Common myeloid progenitor, CD34-positive (primary cell): ENCODE results near the gene SLC16A11. TPM values are rescaled to one million over a fixed set of nuclear protein-coding genes. Genes with fewer than 3 reads are reported as not detected.
"Not testable (repeated sequence)": the region's sequence is repeated elsewhere in the genome, so short reads cannot be mapped to it uniquely, and the experiment has no call there.

Experiments
- CTCF ChIA-PET: fragments of 350-600 bp; sonication (Branson Sonifier 250); formaldehyde crosslinking; loops from one replicate; lab custom pipeline; 2021; ENCODE audit warnings: antibody characterized with exemption; lab: Charles Lee
- POLR2A ChIA-PET: fragments of 350-600 bp; sonication (Branson Sonifier 250); formaldehyde crosslinking; loops from one replicate; lab custom pipeline; 2021; ENCODE audit warnings: antibody characterized with exemption; lab: Charles Lee
- DNase-seq, 3 donors: peaks; one replicate each; pipeline versions ENCODE4 v3.0.0 to v3.0.0-alpha.2; 2013
- H3K27ac ChIP-seq, 2 experiments: 1 replicate in 1 of 2; 2 replicates in 1 of 2; pipeline ENCODE4 v1.7.0; 2013; ENCODE audit warnings: inconsistent platforms in 2 of 2, low read length in 2 of 2, mild to moderate bottlenecking in 2 of 2, low read depth in 1 of 2, moderate library complexity in 1 of 2; ENCODE audit not compliant: severe bottlenecking in 2 of 2, insufficient read depth in 1 of 2, poor library complexity in 1 of 2
- H3K27me3 ChIP-seq, 5 experiments: replicated peaks in 2 of 5; 1 replicate in 3 of 5; 2 replicates in 2 of 5; pipeline versions ENCODE4 v1.6.1 to v1.7.0; 2013; ENCODE audit warnings: low read length in 4 of 5, mild to moderate bottlenecking in 2 of 5, moderate library complexity in 2 of 5, inconsistent platforms in 1 of 5; ENCODE audit not compliant: insufficient read depth in 5 of 5, control insufficient read depth in 4 of 5
- H3K36me3 ChIP-seq, 4 experiments: 1 replicate in 2 of 4; 2 replicates in 2 of 4; pipeline versions ENCODE4 v1.6.1 to v1.7.0; 2013; ENCODE audit warnings: low read length in 3 of 4, control low read depth in 1 of 4, mild to moderate bottlenecking in 1 of 4; ENCODE audit not compliant: control insufficient read depth in 4 of 4, insufficient read depth in 4 of 4
- H3K4me1 ChIP-seq, 4 experiments: 1 replicate in 3 of 4; 2 replicates in 1 of 4; pipeline versions ENCODE4 v1.6.1 to v1.7.1; 2013; ENCODE audit warnings: low read length in 3 of 4, mild to moderate bottlenecking in 3 of 4, control low read depth in 1 of 4, inconsistent platforms in 1 of 4, moderate library complexity in 1 of 4; ENCODE audit not compliant: control insufficient read depth in 4 of 4, insufficient read depth in 4 of 4; ENCODE audit errors: control extremely low read depth in 1 of 4
- H3K4me3 ChIP-seq, 7 experiments: 1 replicate in 4 of 7; 2 replicates in 3 of 7; pipeline versions ENCODE4 v1.5.1 to v1.7.0; 2013; ENCODE audit warnings: mild to moderate bottlenecking in 7 of 7, low read length in 6 of 7, moderate library complexity in 6 of 7, inconsistent platforms in 2 of 7, low read depth in 2 of 7, control low read depth in 1 of 7; ENCODE audit not compliant: insufficient read depth in 4 of 7, control insufficient read depth in 1 of 7; ENCODE audit errors: extremely low read depth in 1 of 7
- H3K9me3 ChIP-seq, 5 experiments: 1 replicate in 4 of 5; 2 replicates in 1 of 5; pipeline versions ENCODE4 v1.6.1 to v1.7.1; 2013; ENCODE audit warnings: low read length in 4 of 5, mild to moderate bottlenecking in 2 of 5, inconsistent platforms in 1 of 5, low read depth in 1 of 5, moderate library complexity in 1 of 5; ENCODE audit not compliant: control insufficient read depth in 4 of 5, insufficient read depth in 2 of 5; ENCODE audit errors: control extremely low read depth in 1 of 5
- WGBS: methylation state at CpG from one replicate; pipeline ENCODE4 v1.1.5; 2013; ENCODE audit not compliant: insufficient coverage; 5-methylcytosine and 5-hydroxymethylcytosine counted together
- polyA plus RNA-seq: library from polyadenylated mRNA; unstranded; fragments of 120-200 nt; gene quantifications from one replicate; pipeline ENCODE4 v1.2.1, GENCODE V29; 2013

The SLC16A11 gene, protein sequence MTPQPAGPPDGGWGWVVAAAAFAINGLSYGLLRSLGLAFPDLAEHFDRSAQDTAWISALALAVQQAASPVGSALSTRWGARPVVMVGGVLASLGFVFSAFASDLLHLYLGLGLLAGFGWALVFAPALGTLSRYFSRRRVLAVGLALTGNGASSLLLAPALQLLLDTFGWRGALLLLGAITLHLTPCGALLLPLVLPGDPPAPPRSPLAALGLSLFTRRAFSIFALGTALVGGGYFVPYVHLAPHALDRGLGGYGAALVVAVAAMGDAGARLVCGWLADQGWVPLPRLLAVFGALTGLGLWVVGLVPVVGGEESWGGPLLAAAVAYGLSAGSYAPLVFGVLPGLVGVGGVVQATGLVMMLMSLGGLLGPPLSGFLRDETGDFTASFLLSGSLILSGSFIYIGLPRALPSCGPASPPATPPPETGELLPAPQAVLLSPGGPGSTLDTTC
- polyA plus RNA-seq, result 1.0 TPM

GRCh38 chr17:7043497-7044198 is at the start of gene SLC16A11:
TSS of gene SLC16A11 (minus strand) at chr17:7044092. CDS start at chr17:7043513, 579 bp downstream.
- H3K27me3 ChIP-seq, result peaks cover 3 to 43% (median 21%) of the 10 kb centered on the region in 5 experiments
- ChIA-PET CTCF (interaction anchor here (0.7 to 19.4 kb wide), 5 partner anchors 19 to 178 kb away, joined by 3 to 374 read pairs (median 3); no protein-coding TSS in a partner anchor), POLR2A (interaction anchor here (1.3 to 2.5 kb wide), 2 partner anchors 10 to 22 kb away, joined by 3 to 12 read pairs; no protein-coding TSS in a partner anchor)
- peak in 2 of 3 donors; percentile 68 to 73 for DNase-seq
- peaks cover 0 to 2% (median 0%) of the 10 kb centered on the region in 4 experiments for H3K36me3 ChIP-seq
- no peak within 1 kb of the TSS for H3K27ac ChIP-seq
- peaks cover 5 to 42% (median 37%) of the 10 kb centered on the region in 4 experiments for H3K4me1 ChIP-seq
- H3K9me3 ChIP-seq, result no peaks in the 10 kb centered on the region
- WGBS, result 1% methylated on average over 35 of the region's 58 CpGs
- H3K4me3 ChIP-seq, result peak within 1 kb of the TSS in 6 of 7 experiments; percentile 31 to 71 (median 50)

- H3K9me3 ChIP-seq, H3K27me3 ChIP-seq, H3K4me3 ChIP-seq, DNase-seq, H3K27ac ChIP-seq, POLR2A ChIA-PET, H3K36me3 ChIP-seq: not testable (repeated sequence)
- CTCF ChIA-PET, result interaction anchor here (1.1 kb wide), 1 partner anchor 46 kb away, joined by 4 read pairs; no protein-coding TSS in a partner anchor
- peaks cover 3 to 25% (median 20%) of the 10 kb centered on the region in 4 experiments for H3K4me1 ChIP-seq
- 100% methylated on average over 10 of the region's 28 CpGs for WGBS
These were observed 47.6 kb upstream of the SLC16A11 start for GRCh38 chr17:7091311-7092005.

DNA sequence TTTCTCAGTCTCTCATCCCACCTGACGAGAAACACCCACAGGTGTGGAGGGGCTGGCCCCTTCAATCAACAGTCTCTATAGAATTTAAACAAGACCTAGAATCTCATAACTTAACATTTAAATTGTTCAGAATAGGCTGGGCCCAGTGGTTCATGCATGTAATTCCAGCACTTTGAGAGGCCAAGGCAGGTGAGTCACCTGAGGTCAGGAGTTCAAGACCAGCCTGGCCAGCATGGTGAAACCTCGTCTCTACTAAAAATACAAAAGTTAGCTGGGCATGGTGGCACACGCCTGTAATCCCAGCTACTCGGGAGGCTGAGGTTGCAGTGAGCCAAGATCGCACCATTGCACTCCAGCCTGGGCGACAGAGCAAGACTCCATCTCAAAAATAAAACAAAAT is 45.7 kb upstream of the SLC16A11 start:
- H3K4me3 ChIP-seq, DNase-seq, H3K27ac ChIP-seq, POLR2A ChIA-PET, H3K36me3 ChIP-seq, H3K4me1 ChIP-seq, H3K27me3 ChIP-seq, CTCF ChIA-PET, H3K9me3 ChIP-seq: not testable (repeated sequence)
- WGBS, result 100% methylated on average over 1 of the region's 6 CpGs

GRCh38 chr17:7088442-7088841 is 44.5 kb upstream of the SLC16A11 start:
- H3K27me3 ChIP-seq, H3K9me3 ChIP-seq, POLR2A ChIA-PET, H3K36me3 ChIP-seq, H3K27ac ChIP-seq, CTCF ChIA-PET, H3K4me3 ChIP-seq, DNase-seq: not testable (repeated sequence)
- 67% methylated on average over 1 of the region's 4 CpGs for WGBS
- peaks cover 0 to 13% (median 6%) of the 10 kb centered on the region in 4 experiments for H3K4me1 ChIP-seq

GRCh38 chr17:7084088-7084487 is 40.2 kb upstream of the SLC16A11 start:
- Histone ChIP-seq H3K9me3 (no peaks in the 10 kb centered on the region), H3K4me3 (peak overlapping the region in 1 of 7 experiments; percentile 60), H3K4me1 (peaks cover 3 to 43% (median 27%) of the 10 kb centered on the region in 4 experiments), H3K27ac (no peak overlapping the region), H3K36me3 (no peaks in the 10 kb centered on the region), H3K27me3 (peaks cover 0 to 5% (median 0%) of the 10 kb centered on the region in 5 experiments)
- WGBS, result 0% methylated on average over 5 of the region's 7 CpGs
- DNase-seq, result peak; percentile 29 to 55 (median 44)
- ChIA-PET CTCF (interaction anchor here (1.3 kb wide), 1 partner anchor 48 kb away, joined by 5 read pairs; no protein-coding TSS in a partner anchor), POLR2A (interaction anchor here (0.7 kb wide), 1 partner anchor 48 kb away, joined by 3 read pairs; the partner anchor contains the start of gene SLC16A13)

GRCh38 chr17:7083592-7083991 is 39.7 kb upstream of the SLC16A11 start:
- peaks cover 3 to 43% (median 27%) of the 10 kb centered on the region in 4 experiments for H3K4me1 ChIP-seq
- POLR2A ChIA-PET, result no interaction called here
- H3K27ac ChIP-seq, result no peak overlapping the region

More at GRCh38 chr17:7083592-7083991, 39.7 kb upstream of the SLC16A11 start:
- no peaks in the 10 kb centered on the region for H3K9me3 ChIP-seq
- no peaks in the 10 kb centered on the region for H3K36me3 ChIP-seq
- no peak overlapping the region for H3K4me3 ChIP-seq
- CTCF ChIA-PET, result interaction anchor here (1.3 kb wide), 1 partner anchor 49 kb away, joined by 5 read pairs; no protein-coding TSS in a partner anchor
- 78% methylated on average over 4 of the region's 4 CpGs for WGBS
- peaks cover 0 to 5% (median 0%) of the 10 kb centered on the region in 5 experiments for H3K27me3 ChIP-seq
- DNase-seq, result peak in 2 of 3 donors; percentile 28 to 44
